IMR-90 (cell line): ENCODE data around the gene HDHD2. TPM values are rescaled to one million over a fixed set of nuclear protein-coding genes. Genes with fewer than 3 reads are reported as not detected.

Experiments
- ATAC-seq: fragments of 200-7000 bp; cut with Tn5 transposase; 2 replicates; pipeline ENCODE4 v1.9.1; 2020; ENCODE audit warnings: low read depth, mild to moderate bottlenecking, moderate library complexity
- BruUV-seq: library from RNA; stranded (reverse); fragments of 400-500 nt; replicated peaks from 2 replicates; lab custom pipeline; 2021; lab: Mats Ljungman, UMichigan
- CTCF ChIA-PET: fragments of 300-600 bp; formaldehyde crosslinking; extraction: SDS; loops from one replicate; lab custom pipeline; 2021; ENCODE audit warnings: antibody characterized with exemption; lab: Yijun Ruan, JAX
- POLR2A ChIA-PET: fragments of 300-600 bp; sonication (Branson Sonifier 250); formaldehyde crosslinking; loops from one replicate; lab custom pipeline; 2022; ENCODE audit warnings: antibody characterized with exemption; ENCODE audit not compliant: unreplicated experiment; lab: Charles Lee
- DNase-seq: peaks from one replicate; pipeline ENCODE4 v3.0.0; 2013
- H2AFZ ChIP-seq: replicated peaks from 2 replicates; pipeline ENCODE3; 2013; ENCODE audit warnings: low read length, mild to moderate bottlenecking; ENCODE audit not compliant: poor library complexity
- H2AK5ac ChIP-seq: 2 replicates; pipeline ENCODE4 v1.6.1; 2013; ENCODE audit warnings: low read depth, low read length, inconsistent platforms
- H2AK9ac ChIP-seq: replicated peaks from 2 replicates; pipeline ENCODE3; 2013; ENCODE audit warnings: mild to moderate bottlenecking, low read depth, low read length, moderate library complexity; ENCODE audit not compliant: poor library complexity
- H2BK120ac ChIP-seq: 2 replicates; pipeline ENCODE4 v1.6.1; 2013; ENCODE audit warnings: low read depth, low read length, inconsistent platforms
- H2BK15ac ChIP-seq: 3 replicates; pipeline ENCODE4 v1.6.1; 2013; ENCODE audit warnings: low read depth, low read length, inconsistent platforms
- H2BK20ac ChIP-seq: 2 replicates; pipeline ENCODE4 v1.6.1; 2013; ENCODE audit warnings: low read depth, mild to moderate bottlenecking, inconsistent platforms, low read length, moderate library complexity
- H2BK5ac ChIP-seq: 2 replicates; pipeline ENCODE4 v1.6.1; 2013; ENCODE audit warnings: mild to moderate bottlenecking, low read depth, low read length, inconsistent platforms; ENCODE audit not compliant: poor library complexity, severe bottlenecking
- H3K14ac ChIP-seq: replicated peaks from 2 replicates; pipeline ENCODE4 v1.6.1; 2013; ENCODE audit warnings: low read depth, low read length, inconsistent platforms
- H3K18ac ChIP-seq: 2 replicates; pipeline ENCODE4 v1.6.1; 2013; ENCODE audit warnings: low read depth, low read length, control low read depth
- H3K23ac ChIP-seq: 2 replicates; pipeline ENCODE4 v1.6.1; 2013; ENCODE audit warnings: low read depth, low read length, inconsistent platforms
- H3K27ac ChIP-seq: 2 replicates; pipeline ENCODE4 v1.5.1; 2013; ENCODE audit warnings: mild to moderate bottlenecking, control low read depth, low read length; ENCODE audit not compliant: insufficient read depth
- H3K27me3 ChIP-seq: 2 replicates; pipeline ENCODE4 v1.6.1; 2013; ENCODE audit warnings: low read length; ENCODE audit not compliant: control insufficient read depth, insufficient read depth
- H3K36me3 ChIP-seq: 2 replicates; pipeline ENCODE4 v1.6.1; 2013; ENCODE audit warnings: low read length, mixed read lengths; ENCODE audit not compliant: control insufficient read depth, insufficient read depth
- H3K4ac ChIP-seq: 2 replicates; pipeline ENCODE4 v1.6.1; 2013; ENCODE audit warnings: low read depth, low read length, inconsistent platforms
- H3K4me1 ChIP-seq: 2 replicates; pipeline ENCODE4 v1.6.1; 2013; ENCODE audit warnings: low read length, mixed read lengths; ENCODE audit not compliant: control insufficient read depth, insufficient read depth
- H3K4me2 ChIP-seq: 2 replicates; pipeline ENCODE4 v1.6.1; 2013; ENCODE audit warnings: low read depth, mild to moderate bottlenecking, control low read depth, low read length, moderate library complexity
- H3K4me3 ChIP-seq: 2 replicates; pipeline ENCODE4 v1.5.1; 2013; ENCODE audit warnings: low read depth, mild to moderate bottlenecking, control low read depth, low read length, moderate library complexity; ENCODE audit not compliant: insufficient read depth
- H3K56ac ChIP-seq: 2 replicates; pipeline ENCODE4 v1.6.1; 2013; ENCODE audit warnings: low read length, inconsistent platforms; ENCODE audit not compliant: insufficient read depth; ENCODE audit errors: extremely low read depth
- H3K79me1 ChIP-seq, 2 experiments: 2 replicates each; pipeline ENCODE4 v1.6.1; 2013; ENCODE audit warnings: low read length in 2 of 2, inconsistent platforms in 1 of 2, low read depth in 1 of 2
- H3K9ac ChIP-seq: 2 replicates; pipeline ENCODE4 v1.6.1; 2013; ENCODE audit warnings: low read depth, low read length, control low read depth
- H3K9me1 ChIP-seq: 2 replicates; pipeline ENCODE4 v1.6.1; 2013; ENCODE audit warnings: low read length, inconsistent platforms; ENCODE audit not compliant: insufficient read depth
- H3K9me3 ChIP-seq: 2 replicates; pipeline ENCODE4 v1.6.1; 2013; ENCODE audit warnings: low read length; ENCODE audit not compliant: control insufficient read depth, insufficient read depth
- H4K20me1 ChIP-seq: 2 replicates; pipeline ENCODE4 v1.6.1; 2013; ENCODE audit warnings: low read length, inconsistent platforms; ENCODE audit not compliant: insufficient read depth
- H4K5ac ChIP-seq: 2 replicates; pipeline ENCODE4 v1.6.1; 2013; ENCODE audit warnings: mild to moderate bottlenecking, low read depth, low read length, control low read depth
- H4K8ac ChIP-seq, 2 experiments: 2 replicates each; pipeline ENCODE4 v1.6.1; 2013; ENCODE audit warnings: low read depth in 2 of 2, low read length in 2 of 2, control low read depth in 1 of 2, inconsistent platforms in 1 of 2
- H4K91ac ChIP-seq: 2 replicates; pipeline ENCODE4 v1.6.1; 2013; ENCODE audit warnings: low read depth, low read length, inconsistent platforms; ENCODE audit not compliant: insufficient read depth
- CEBPB ChIP-seq: IDR thresholded peaks from 2 replicates; pipeline ENCODE4 v1.6.1; 2012; ENCODE audit warnings: low read depth, low read length, improper control_type of control experiment
- CHD1 ChIP-seq: IDR thresholded peaks from 2 replicates; pipeline ENCODE4 v1.6.1; 2012; ENCODE audit warnings: low read depth, low read length, improper control_type of control experiment
- CTCF ChIP-seq: conservative IDR thresholded peaks from 2 replicates; pipeline ENCODE4 v1.5.1; 2012; ENCODE audit warnings: mild to moderate bottlenecking, low read depth, low read length, improper control_type of control experiment
- FOS ChIP-seq: fragments of 150-350 bp; IDR thresholded peaks from 2 replicates; pipeline ENCODE4 v1.6.1; 2016; ENCODE audit warnings: low read depth, low read length
- MAFK ChIP-seq: IDR thresholded peaks from 2 replicates; pipeline ENCODE4 v1.6.1; 2012; ENCODE audit warnings: low read depth, low read length, improper control_type of control experiment
- MXI1 ChIP-seq: IDR thresholded peaks from 2 replicates; pipeline ENCODE4 v1.6.1; 2012; ENCODE audit warnings: low read depth, mild to moderate bottlenecking, low read length, moderate library complexity, borderline replicate concordance
- NFE2L2 ChIP-seq: fragments of 150-350 bp; IDR thresholded peaks from 2 replicates; pipeline ENCODE4 v1.6.1; 2016; ENCODE audit warnings: low read depth, mild to moderate bottlenecking, low read length
- RAD21 ChIP-seq: IDR thresholded peaks from 2 replicates; pipeline ENCODE4 v1.6.1; 2012; ENCODE audit warnings: low read length, improper control_type of control experiment
- RCOR1 ChIP-seq: IDR thresholded peaks from 2 replicates; pipeline ENCODE4 v1.6.1; 2012; ENCODE audit warnings: mild to moderate bottlenecking, low read length, improper control_type of control experiment; ENCODE audit not compliant: insufficient replicate concordance
- RFX5 ChIP-seq: IDR thresholded peaks from 2 replicates; pipeline ENCODE4 v1.8.0; 2012; ENCODE audit warnings: low read depth, mild to moderate bottlenecking, low read length, moderate library complexity
- USF2 ChIP-seq: fragments of 150-350 bp; IDR thresholded peaks from 2 replicates; pipeline ENCODE4 v1.6.1; 2017; ENCODE audit warnings: mild to moderate bottlenecking, antibody characterized with exemption, low read length, low read depth
- WGBS, 2 experiments: methylation state at CpG; one replicate each; pipeline versions ENCODE4 v1.1.5 to v1.1.7; 2013; ENCODE audit warnings: missing lambda C conversion rate in 2 of 2; ENCODE audit not compliant: insufficient read length in 1 of 2; ENCODE audit errors: extremely low coverage in 2 of 2; 5-methylcytosine and 5-hydroxymethylcytosine counted together
- dilution Hi-C: fragments of 300-500 bp; cut with HindIII; formaldehyde crosslinking; loops from one replicate; pipeline ENCODE4 v1.14.3; 2018; ENCODE audit warnings: low sequenced_read_pairs; ENCODE audit not compliant: unreplicated experiment
- in situ Hi-C: fragments of 300-500 bp; cut with MboI; formaldehyde crosslinking; loops from 3 replicates; pipeline ENCODE4 v1.14.3; 2019; ENCODE audit warnings: low sequenced_read_pairs, inconsistent platforms, mixed read lengths
- intact Hi-C: fragments of 100-400 bp; cut with micrococcal nuclease; formaldehyde crosslinking; loops from 2 replicates; pipeline ENCODE4 v1.10.0; 2022
- polyA plus RNA-seq, 3 experiments: library from polyadenylated mRNA; depleted of rRNA; stranded (reverse); fragments of >200 nt; gene quantifications; 2 replicates each; pipeline ENCODE4 v1.2.3, GENCODE V29; 2012; ENCODE audit warnings: low replicate concordance in 1 of 3
- total RNA-seq: library from RNA; depleted of rRNA; stranded (reverse); fragments of >200 nt; gene quantifications from 2 replicates; pipeline ENCODE4 v1.2.3, GENCODE V29; 2012

The HDHD2 gene
- total and polyA plus RNA-seq, 2 of the 4 experiments (the other 2 are of a cell fraction) = 7.2 to 18.6 TPM

- H4K91ac ChIP-seq = no peak overlapping the region
- H3K36me3 ChIP-seq = peaks cover 21% of the 10 kb centered on the region
- H2BK120ac ChIP-seq = no peak overlapping the region
- H3K9me1 ChIP-seq = no peaks in the 10 kb centered on the region
- H2BK15ac ChIP-seq = no peak overlapping the region
- H3K4me3 ChIP-seq = no peak overlapping the region
- H3K4ac ChIP-seq = no peak overlapping the region
- H3K18ac ChIP-seq = no peak overlapping the region
- in situ Hi-C loops = no loop called here
- H4K5ac ChIP-seq = no peak overlapping the region
- 90% methylated on average over 2 of the region's 3 CpGs; no CpG with 5 or more reads in 1 of the 2 experiments for WGBS, 2 experiments
- ChIA-PET CTCF (no interaction called here), POLR2A (no interaction called here)
- H3K56ac ChIP-seq = no peak overlapping the region
- no peak overlapping the region for H2AFZ ChIP-seq
- dilution Hi-C loops = no loop called here
- no peak overlapping the region for H2BK5ac ChIP-seq
- no peak overlapping the region for H3K23ac ChIP-seq
- no peaks in the 10 kb centered on the region for H4K20me1 ChIP-seq
- no peak for ATAC-seq
- H3K27ac ChIP-seq = no peak overlapping the region
- no peaks in the 10 kb centered on the region for H3K79me1 ChIP-seq
- H3K27me3 ChIP-seq = no peaks in the 10 kb centered on the region
- no peaks in the 10 kb centered on the region for H3K9me3 ChIP-seq
- no peak overlapping the region for H3K14ac ChIP-seq
- no peak overlapping the region for H3K9ac ChIP-seq
- H3K4me1 ChIP-seq = no peaks in the 10 kb centered on the region
- TF ChIP-seq CEBPB (no peak), MXI1 (no peak), RCOR1 (no peak), USF2 (no peak), RAD21 (no peak), CHD1 (no peak), MAFK (no peak), CTCF (no peak), RFX5 (no peak), FOS (no peak), NFE2L2 (no peak)
- H2AK9ac ChIP-seq = no peak overlapping the region
- intact Hi-C loops = no loop called here
- no peak overlapping the region for H3K4me2 ChIP-seq
- no peak for DNase-seq
- H2BK20ac ChIP-seq = no peak overlapping the region
- BruUV-seq = no TSS peak
- no peak overlapping the region for H4K8ac ChIP-seq
- H2AK5ac ChIP-seq = no peak overlapping the region
These were observed 41.9 kb downstream of the HDHD2 start for GRCh38 chr18:47108373-47108772.
